Activated CD8-positive, alpha-beta memory T cell treated with anti-CD3 and anti-CD28 coated beads, Interleukin-2, amount 50 U/mL, for 4 hours (primary cell): Measurements from ENCODE around the gene MYOD1.

Experiments used
- DNase-seq: peaks from one replicate; pipeline ENCODE4 v3.0.0-alpha.2; 2020

Gene MYOD1

GRCh38 chr11:17751558-17751957 is 32.2 kb downstream of the MYOD1 start:
- DNase-seq = no peak

GRCh38 chr11:17752144-17752543 is 32.8 kb downstream of the MYOD1 start:
- no peak for DNase-seq

- no peak for DNase-seq
These were observed 33.8 kb downstream of the MYOD1 start for GRCh38 chr11:17753153-17753552.

- no peak for DNase-seq
These were observed 34.3 kb downstream of the MYOD1 start for GRCh38 chr11:17753641-17754040.

GRCh38 chr11:17755891-17756290 is 36.5 kb downstream of the MYOD1 start:
- no peak for DNase-seq

GRCh38 chr11:17760102-17761029 is 41.0 kb downstream of the MYOD1 start:
- DNase-seq = no peak

GRCh38 chr11:17762309-17762974 is 43.1 kb downstream of the MYOD1 start:
- DNase-seq = no peak

GRCh38 chr11:17763244-17763643 is 43.9 kb downstream of the MYOD1 start:
- DNase-seq = no peak

- DNase-seq = no peak
These were observed 44.3 kb downstream of the MYOD1 start for GRCh38 chr11:17763703-17764102.

GRCh38 chr11:17764446-17765218 is 45.3 kb downstream of the MYOD1 start:
- DNase-seq = no peak

- no peak for DNase-seq
These were observed 46.1 kb downstream of the MYOD1 start for GRCh38 chr11:17765356-17766072.

GRCh38 chr11:17766073-17766359 is 46.6 kb downstream of the MYOD1 start:
- DNase-seq = no peak

GRCh38 chr11:17766590-17766989 is 47.2 kb downstream of the MYOD1 start:
- peak; percentile 1 for DNase-seq

- DNase-seq = peak; percentile 1
These were observed 48.0 kb downstream of the MYOD1 start for GRCh38 chr11:17767301-17767885.

GRCh38 chr11:17767914-17768313 is 48.5 kb downstream of the MYOD1 start:
- peak; percentile 2 for DNase-seq

- peak; percentile 4 for DNase-seq
These were observed 49.2 kb downstream of the MYOD1 start for GRCh38 chr11:17768547-17768946.

GRCh38 chr11:17769218-17769617 is 49.8 kb downstream of the MYOD1 start:
- no peak for DNase-seq

GRCh38 chr11:17770048-17770652 is 50.8 kb downstream of the MYOD1 start:
- peak; percentile 12 for DNase-seq

- DNase-seq = no peak
These were observed 51.5 kb downstream of the MYOD1 start for GRCh38 chr11:17770917-17771316.

GRCh38 chr11:17771415-17771814 is 52.0 kb downstream of the MYOD1 start:
- no peak for DNase-seq
